Prostate gland (tissue), 2 donors: ENCODE results near the gene APBA3. TPM values are rescaled to one million over a fixed set of nuclear protein-coding genes. Genes with fewer than 3 reads are reported as not detected.

Source experiments
- DNase-seq: peaks from one replicate; pipeline ENCODE4 v3.0.0-alpha.2; 2019; ENCODE audit warnings: low spot score
- H3K27ac ChIP-seq, 2 donors: fragments of 200-600 bp; sonication (generic); 2 replicates each; pipeline ENCODE4 v1.5.1; 2017 to 2019
- H3K27me3 ChIP-seq: fragments of 200-600 bp; sonication (generic); replicated peaks from 2 replicates; pipeline ENCODE4 v1.5.1; 2019; ENCODE audit not compliant: insufficient read depth
- H3K36me3 ChIP-seq, 2 donors: fragments of 200-600 bp; sonication (generic); 1 replicate in 1 of 2; 2 replicates in 1 of 2; pipeline versions ENCODE4 v1.5.1 to v1.8.1; 2017 to 2019
- H3K4me1 ChIP-seq: fragments of 200-600 bp; sonication (generic); replicated peaks from 2 replicates; pipeline ENCODE4 v1.5.1; 2019
- H3K4me3 ChIP-seq, 2 donors: fragments of 200-600 bp; sonication (generic); 2 replicates each; pipeline ENCODE4 v1.5.1; 2017 to 2019
- H3K9me3 ChIP-seq: fragments of 200-600 bp; sonication (generic); 2 replicates; pipeline ENCODE4 v1.5.1; 2017
- POLR2A ChIP-seq: fragments of 450-650 bp; IDR thresholded peaks from one replicate; pipeline ENCODE4 v1.6.1; 2016; ENCODE audit warnings: antibody characterized with exemption, mild to moderate bottlenecking
- POLR2AphosphoS5 ChIP-seq: sonication (generic); formaldehyde crosslinking; IDR thresholded peaks from one replicate; pipeline ENCODE4 v1.6.1; 2017; ENCODE audit warnings: antibody characterized with exemption
- WGBS: methylation state at CpG from one replicate; pipeline ENCODE4 v1.1.5; 2018; 5-methylcytosine and 5-hydroxymethylcytosine counted together
- intact Hi-C: fragments of 100-400 bp; cut with DNase I; formaldehyde crosslinking; loops from one replicate; pipeline ENCODE4 v1.14.2; 2022
- total RNA-seq, 2 donors: library from RNA; depleted of rRNA; stranded (reverse); fragments of >200 nt; gene quantifications; one replicate each; pipeline ENCODE4 v1.1.0, GENCODE V29; 2016
- TF ChIP-seq, protein P1 (sequence below), 4 experiments: fragments of 200-600 bp in 2 of 4; fragments of 450-650 bp in 2 of 4; sonication (generic) in 2 of 4; IDR thresholded peaks; 1 replicate in 3 of 4; 2 replicates in 1 of 4; pipeline ENCODE4 v1.5.1; 2016 to 2019; ENCODE audit warnings: antibody characterized with exemption in 4 of 4, mild to moderate bottlenecking in 2 of 4, moderate library complexity in 2 of 4

The APBA3 gene
- total RNA-seq, 2 donors from 2014 or later = 45.7 to 63.8 TPM

DNA sequence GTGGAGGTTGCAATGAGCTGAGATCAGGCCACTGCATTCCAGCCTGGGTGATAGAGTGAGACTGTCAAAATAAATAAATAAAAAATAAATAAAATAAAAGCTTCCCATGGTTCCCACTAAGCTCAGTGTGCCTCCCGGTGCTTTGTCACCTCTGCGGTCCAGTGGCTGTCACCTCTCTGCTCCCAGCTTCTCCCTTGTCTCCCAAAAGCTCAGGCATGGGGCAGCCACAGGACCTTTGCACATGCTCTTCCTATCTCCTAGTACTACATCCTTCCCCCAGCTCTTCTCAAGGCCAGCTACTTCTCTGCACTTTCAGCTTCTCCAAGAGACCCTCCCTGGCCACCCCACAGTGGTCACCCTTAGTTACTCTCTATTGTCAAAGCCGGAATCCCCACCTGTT lies 32.3 kb upstream of the APBA3 start:
- Histone ChIP-seq H3K36me3 (no peaks in the 10 kb centered on the region), H3K4me1 (no peaks in the 10 kb centered on the region), H3K27me3 (no peaks in the 10 kb centered on the region), H3K4me3 (no peak overlapping the region), H3K9me3 (no peaks in the 10 kb centered on the region), H3K27ac (no peak overlapping the region)
- TF ChIP-seq, protein P1, sequence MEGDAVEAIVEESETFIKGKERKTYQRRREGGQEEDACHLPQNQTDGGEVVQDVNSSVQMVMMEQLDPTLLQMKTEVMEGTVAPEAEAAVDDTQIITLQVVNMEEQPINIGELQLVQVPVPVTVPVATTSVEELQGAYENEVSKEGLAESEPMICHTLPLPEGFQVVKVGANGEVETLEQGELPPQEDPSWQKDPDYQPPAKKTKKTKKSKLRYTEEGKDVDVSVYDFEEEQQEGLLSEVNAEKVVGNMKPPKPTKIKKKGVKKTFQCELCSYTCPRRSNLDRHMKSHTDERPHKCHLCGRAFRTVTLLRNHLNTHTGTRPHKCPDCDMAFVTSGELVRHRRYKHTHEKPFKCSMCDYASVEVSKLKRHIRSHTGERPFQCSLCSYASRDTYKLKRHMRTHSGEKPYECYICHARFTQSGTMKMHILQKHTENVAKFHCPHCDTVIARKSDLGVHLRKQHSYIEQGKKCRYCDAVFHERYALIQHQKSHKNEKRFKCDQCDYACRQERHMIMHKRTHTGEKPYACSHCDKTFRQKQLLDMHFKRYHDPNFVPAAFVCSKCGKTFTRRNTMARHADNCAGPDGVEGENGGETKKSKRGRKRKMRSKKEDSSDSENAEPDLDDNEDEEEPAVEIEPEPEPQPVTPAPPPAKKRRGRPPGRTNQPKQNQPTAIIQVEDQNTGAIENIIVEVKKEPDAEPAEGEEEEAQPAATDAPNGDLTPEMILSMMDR (IDR thresholded peaks at IDR 0.05) = no peak
- TF ChIP-seq POLR2A (no peak), POLR2AphosphoS5 (no peak)
- intact Hi-C loops = no loop called here
- no peak for DNase-seq
- 97% methylated on average over 3 of the region's 3 CpGs for WGBS

DNA sequence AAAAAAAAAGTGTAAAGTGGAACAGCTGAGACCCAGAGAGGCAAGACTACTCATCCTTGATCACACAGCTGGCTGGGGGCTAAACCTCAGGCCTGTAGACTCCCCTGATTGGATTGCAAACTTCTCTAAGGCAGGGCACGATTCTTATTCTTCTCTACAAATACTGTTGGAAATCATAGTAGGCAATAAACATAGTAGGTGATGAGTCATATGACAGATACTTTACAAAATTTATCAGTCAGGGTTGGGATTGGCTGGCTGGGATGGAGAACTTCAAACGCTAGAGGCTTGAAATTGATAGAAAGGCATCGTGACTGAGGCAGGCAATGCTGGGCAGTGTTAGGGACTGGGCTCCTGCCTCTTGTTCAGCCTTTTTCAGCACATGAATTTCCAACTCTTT lies 30.6 kb upstream of the APBA3 start:
- no peaks in the 10 kb centered on the region for H3K9me3 ChIP-seq
- H3K4me1 ChIP-seq = no peaks in the 10 kb centered on the region
- WGBS = 69% methylated on average over 3 of the region's 3 CpGs
- H3K27ac ChIP-seq = no peak overlapping the region
- no peak for TF ChIP-seq POLR2AphosphoS5
- TF ChIP-seq, protein P1 (IDR thresholded peaks at IDR 0.05) = no peak
- no peak for TF ChIP-seq POLR2A
- no peaks in the 10 kb centered on the region for H3K36me3 ChIP-seq
- no peaks in the 10 kb centered on the region for H3K27me3 ChIP-seq
- no peak for DNase-seq
- intact Hi-C loops = no loop called here
- H3K4me3 ChIP-seq = no peak overlapping the region

DNA sequence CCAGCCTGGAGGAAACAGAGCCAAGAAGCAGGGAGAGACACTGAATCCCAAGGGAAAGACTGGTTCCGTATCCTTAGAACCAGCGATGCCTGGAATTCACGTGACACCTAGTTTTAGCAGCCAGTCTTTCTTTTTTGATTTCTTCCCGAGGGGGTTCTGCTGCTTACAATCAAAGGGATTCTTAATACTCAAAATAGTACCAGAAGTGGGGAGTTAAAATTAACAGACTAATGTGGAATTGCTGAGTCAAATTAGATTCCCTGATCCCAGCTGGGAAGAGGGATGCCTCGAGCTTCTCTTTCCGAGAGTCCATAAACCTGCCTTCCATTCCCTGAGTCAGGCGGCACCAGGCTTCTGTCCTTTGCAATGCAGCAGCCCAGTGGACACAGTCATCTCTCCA lies 29.4 kb upstream of the APBA3 start:
- Histone ChIP-seq H3K36me3 (no peaks in the 10 kb centered on the region), H3K27ac (no peak overlapping the region), H3K9me3 (no peaks in the 10 kb centered on the region), H3K4me1 (no peaks in the 10 kb centered on the region), H3K4me3 (no peak overlapping the region), H3K27me3 (no peaks in the 10 kb centered on the region)
- intact Hi-C loops = no loop called here
- 83% methylated on average over 7 of the region's 7 CpGs for WGBS
- no peak for DNase-seq
- no peak for TF ChIP-seq POLR2AphosphoS5
- TF ChIP-seq POLR2A = no peak

DNA sequence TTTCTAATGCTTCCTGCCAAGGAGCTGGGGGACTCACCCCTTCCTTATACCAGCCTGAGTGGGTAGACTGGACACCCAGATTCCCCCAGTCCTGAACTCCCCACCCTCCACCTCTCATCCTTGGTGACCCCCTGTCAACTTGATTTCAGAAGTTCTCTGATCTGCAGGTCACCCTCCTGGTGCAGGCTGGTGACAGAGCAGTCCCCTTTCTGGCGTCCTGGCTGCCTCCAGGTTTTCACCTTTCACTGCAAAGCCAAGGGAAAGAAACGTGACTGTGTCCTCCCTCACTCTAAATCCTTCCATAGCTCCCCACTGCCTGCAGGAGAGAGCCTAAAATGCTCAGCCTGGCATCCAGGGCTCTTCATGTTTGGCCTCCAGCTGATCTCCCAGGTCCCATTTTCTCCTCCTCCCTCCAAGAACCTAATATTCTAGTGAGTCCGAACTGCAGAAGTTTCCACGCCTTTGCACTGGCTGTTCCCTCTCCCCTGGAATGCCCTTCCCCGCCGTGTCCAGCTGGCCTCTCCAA lies 28.8 kb upstream of the APBA3 start:
- no peak for DNase-seq
- H3K4me3 ChIP-seq = no peak overlapping the region
- no peaks in the 10 kb centered on the region for H3K4me1 ChIP-seq
- H3K9me3 ChIP-seq = no peaks in the 10 kb centered on the region
- no peak for TF ChIP-seq POLR2AphosphoS5
- TF ChIP-seq, protein P1 (IDR thresholded peaks at IDR 0.05) = no peak
- TF ChIP-seq POLR2A = no peak
- no peak overlapping the region for H3K27ac ChIP-seq
- H3K27me3 ChIP-seq = no peaks in the 10 kb centered on the region
- intact Hi-C loops = no loop called here
- WGBS = 77% methylated on average over 6 of the region's 6 CpGs
- H3K36me3 ChIP-seq = no peaks in the 10 kb centered on the region

DNA sequence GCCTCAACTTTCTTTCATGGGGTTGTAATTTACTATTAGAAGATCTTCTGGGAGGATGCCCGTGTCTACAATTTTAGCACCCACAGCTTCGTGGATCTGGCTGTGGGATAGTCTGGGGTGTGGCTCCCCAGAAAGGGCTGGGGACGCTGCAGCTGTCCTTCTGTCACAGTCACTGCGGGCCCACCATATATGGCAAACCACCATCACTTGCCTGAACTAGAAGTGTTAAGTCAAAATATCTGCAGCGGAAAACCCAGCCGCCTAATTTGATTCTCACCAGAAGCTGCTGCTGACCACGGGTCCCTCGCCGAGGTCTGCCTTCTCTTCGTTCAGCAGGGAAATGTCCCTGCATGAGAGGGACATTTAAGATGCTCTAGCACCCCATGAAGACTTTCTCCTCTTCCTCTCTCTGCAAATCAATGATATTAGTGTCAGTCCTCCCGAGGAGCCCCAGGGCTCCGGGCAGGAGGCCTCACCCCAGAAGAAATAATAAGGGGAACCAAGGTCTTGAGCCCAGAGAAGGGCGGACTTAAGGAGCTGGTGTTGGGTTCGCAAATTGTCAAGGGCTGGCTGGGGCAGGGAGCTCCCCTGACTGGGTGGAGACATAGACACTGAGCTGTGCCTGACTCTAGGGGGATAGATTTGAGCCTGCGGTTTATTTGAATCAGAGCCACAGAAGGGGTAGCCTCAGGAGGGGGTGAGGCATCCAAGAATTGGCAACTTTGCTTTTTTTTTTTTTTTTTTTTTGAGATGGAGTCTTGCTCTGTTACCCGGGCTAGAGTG lies 27.7 kb upstream of the APBA3 start:
- TF ChIP-seq, protein P1 (IDR thresholded peaks at IDR 0.05) = no peak
- Histone ChIP-seq H3K9me3 (no peaks in the 10 kb centered on the region), H3K27me3 (no peaks in the 10 kb centered on the region), H3K4me1 (no peaks in the 10 kb centered on the region), H3K36me3 (no peaks in the 10 kb centered on the region), H3K4me3 (no peak overlapping the region), H3K27ac (no peak overlapping the region)
- no peak for DNase-seq
- 50% methylated on average over 16 of the region's 16 CpGs for WGBS
- intact Hi-C loops = no loop called here
